HL-60 (cell line): ENCODE results near the gene ANKRD22.

Source experiments
- CTCF ChIP-seq: IDR thresholded peaks from one replicate; pipeline ENCODE4 v1.5.1; 2011; ENCODE audit warnings: low read length, control low read depth, inconsistent platforms; ENCODE audit not compliant: insufficient read depth
- GABPA ChIP-seq: IDR thresholded peaks from 2 replicates; pipeline ENCODE4 v1.6.1; 2012; ENCODE audit warnings: low read depth
- POLR2AphosphoS5 ChIP-seq: IDR thresholded peaks from 2 replicates; pipeline ENCODE4 v1.6.1; 2012; ENCODE audit warnings: low read depth

GRCh38 chr10:88791924-88792323 is 59.7 kb downstream of the ANKRD22 start:
- TF ChIP-seq POLR2AphosphoS5 (no peak), CTCF (no peak), GABPA (no peak)
